K562 (cell line): ENCODE results near the gene DDC. TPM values are rescaled to one million over a fixed set of nuclear protein-coding genes. Genes with fewer than 3 reads are reported as not detected.

ENCODE experiments used
- ATAC-seq: fragments of 200-7000 bp; cut with Tn5 transposase; 3 replicates; pipeline ENCODE4 v1.9.1; 2020; ENCODE audit warnings: moderate library complexity
- BruUV-seq: library from RNA; stranded (reverse); fragments of 400-500 nt; replicated peaks from 2 replicates; lab custom pipeline; 2021; lab: Mats Ljungman, UMichigan
- CTCF ChIA-PET: fragments of 300-600 bp; formaldehyde crosslinking; extraction: SDS; loops from one replicate; lab custom pipeline; 2021; ENCODE audit warnings: low intra/inter-chr PET ratio; lab: Yijun Ruan, JAX
- POLR2A ChIA-PET: fragments of 300-600, 350-650 bp; sonication (Branson Sonifier 250); formaldehyde crosslinking; extraction: SDS; loops from one replicate; lab custom pipeline; 2021; ENCODE audit warnings: antibody characterized with exemption, inconsistent platforms; lab: Yijun Ruan, JAX
- DNase-seq, 4 experiments: peaks; one replicate each; pipeline versions ENCODE4 v3.0.0 to v3.0.0-alpha.2; 2011 to 2018; ENCODE audit warnings: low spot score in 3 of 4, mixed read lengths in 3 of 4; ENCODE audit errors: extremely low read depth in 1 of 4
- FAIRE-seq: peaks from 2 replicates; lab custom pipeline; 2011; peaks lifted over from hg19 to GRCh38; lab: Jason Lieb, UNC
- H2AFZ ChIP-seq: 2 replicates; pipeline ENCODE4 v1.6.0; 2011; ENCODE audit warnings: low read depth, low read length, control low read depth, inconsistent platforms
- H3K27ac ChIP-seq: fragments of 200-600 bp; 3 replicates; pipeline ENCODE4 v1.8.0; 2011; ENCODE audit warnings: low read depth, mild to moderate bottlenecking, control low read depth, inconsistent platforms, low read length, moderate library complexity, mixed read lengths; ENCODE audit errors: extremely low read depth
- H3K27me3 ChIP-seq, 2 experiments: fragments of 300-600 bp in 1 of 2; 2 replicates in 1 of 2; 3 replicates in 1 of 2; pipeline versions ENCODE4 v1.6.0 to v1.8.0; 2011; ENCODE audit warnings: inconsistent platforms in 2 of 2, low read length in 2 of 2, mild to moderate bottlenecking in 1 of 2, mixed read lengths in 1 of 2, moderate library complexity in 1 of 2; ENCODE audit not compliant: control insufficient read depth in 2 of 2, insufficient read depth in 2 of 2
- H3K36me3 ChIP-seq: fragments of 300-600 bp; 3 replicates; pipeline ENCODE4 v1.8.0; 2011; ENCODE audit warnings: mild to moderate bottlenecking, low read length, inconsistent platforms; ENCODE audit not compliant: control insufficient read depth, insufficient read depth
- H3K4me1 ChIP-seq, 2 experiments: fragments of 200-600 bp in 1 of 2; replicated peaks in 1 of 2; 2 replicates in 1 of 2; 3 replicates in 1 of 2; pipeline versions ENCODE4 v1.5.1 to v1.8.0; 2011; ENCODE audit warnings: inconsistent platforms in 2 of 2, low read length in 2 of 2, mild to moderate bottlenecking in 1 of 2, mixed read lengths in 1 of 2, moderate library complexity in 1 of 2; ENCODE audit not compliant: control insufficient read depth in 2 of 2, insufficient read depth in 2 of 2
- H3K4me2 ChIP-seq: 2 replicates; pipeline ENCODE4 v1.6.1; 2011; ENCODE audit warnings: low read length, control low read depth, inconsistent platforms, mixed read lengths; ENCODE audit not compliant: insufficient read depth
- H3K4me3 ChIP-seq: fragments of 200-600 bp; sonication (generic), shearing (Covaris generic); 2 replicates; pipeline ENCODE4 v1.5.1; 2016; ENCODE audit warnings: control low read depth, inconsistent platforms
- H3K79me2 ChIP-seq: fragments of 200-600 bp; 3 replicates; pipeline ENCODE4 v1.8.0; 2011; ENCODE audit warnings: low read length, inconsistent platforms; ENCODE audit not compliant: control insufficient read depth, insufficient read depth
- H3K9ac ChIP-seq, 2 experiments: 2 replicates each; pipeline versions ENCODE4 v1.6.0 to v1.6.1; 2011; ENCODE audit warnings: low read depth in 2 of 2, low read length in 2 of 2, control low read depth in 1 of 2, inconsistent platforms in 1 of 2, mild to moderate bottlenecking in 1 of 2, mixed read lengths in 1 of 2; ENCODE audit not compliant: insufficient read depth in 1 of 2
- H3K9me1 ChIP-seq: one replicate; pipeline ENCODE4 v1.6.0; 2011; ENCODE audit warnings: inconsistent platforms, mild to moderate bottlenecking, low read length, moderate library complexity; ENCODE audit not compliant: control insufficient read depth, insufficient read depth
- H3K9me3 ChIP-seq: replicated peaks from 2 replicates; pipeline ENCODE4 v1.5.1; 2011; ENCODE audit warnings: low read depth, low read length, inconsistent platforms; ENCODE audit not compliant: control insufficient read depth, insufficient read depth
- H4K20me1 ChIP-seq: replicated peaks from 2 replicates; pipeline ENCODE4 v1.6.1; 2011; ENCODE audit warnings: low read length, inconsistent platforms, mixed read lengths; ENCODE audit not compliant: control insufficient read depth, insufficient read depth
- BRD4 ChIP-seq: fragments of 200-600 bp; sonication (generic); IDR thresholded peaks from 2 replicates; pipeline ENCODE4 v1.6.1; 2017; ENCODE audit warnings: inconsistent platforms
- CC2D1A ChIP-seq: fragments of 450-650 bp; IDR thresholded peaks from 2 replicates; pipeline ENCODE4 v1.6.1; 2017; ENCODE audit warnings: mild to moderate bottlenecking
- CEBPB ChIP-seq: fragments of 450-650 bp; IDR thresholded peaks from 2 replicates; pipeline ENCODE4 v1.6.1; 2016; ENCODE audit warnings: missing genetic modification characterization, missing compliant biosample characterization
- MYC ChIP-seq, 2 experiments: fragments of 250-450 bp in 1 of 2; sonication (Bioruptor Pico) in 1 of 2; IDR thresholded peaks; 2 replicates each; pipeline versions ENCODE4 v1.5.1 to v1.6.1; 2012 to 2021; ENCODE audit warnings: low read depth in 2 of 2, borderline replicate concordance in 1 of 2, improper control_type of control experiment in 1 of 2, low read length in 1 of 2, mild to moderate bottlenecking in 1 of 2, moderate library complexity in 1 of 2
- SMAD2 ChIP-seq: fragments of 150-350 bp; IDR thresholded peaks from 2 replicates; pipeline ENCODE4 v1.6.1; 2014; ENCODE audit warnings: low read depth, mild to moderate bottlenecking, low read length
- WGBS: fragments of 100-300 bp; shearing (Covaris generic); methylation state at CpG from one replicate; pipeline ENCODE4 v1.1.6; 2016; ENCODE audit warnings: low coverage, mixed read lengths; ENCODE audit not compliant: insufficient coverage; ENCODE audit errors: missing lambda C conversion rate; 5-methylcytosine and 5-hydroxymethylcytosine counted together
- in situ Hi-C: fragments of 300-500 bp; cut with MboI; formaldehyde crosslinking; loops from 4 replicates; pipeline ENCODE4 v1.15.0; 2018; ENCODE audit warnings: inconsistent platforms, mixed read lengths
- intact Hi-C: fragments of 100-400 bp; cut with micrococcal nuclease; formaldehyde crosslinking; loops from 2 replicates; pipeline ENCODE4 v1.14.2; 2022
- polyA plus RNA-seq, 8 experiments: library from polyadenylated mRNA; depleted of rRNA in 4 of 8; stranded (reverse) in 5 of 8; unstranded in 3 of 8; fragments of >200 nt; fragmentation: Nextera tagmentation in 2 of 8; fragmentation: Illumina TruSeq in 1 of 8; extraction: Ambion mirVana in 2 of 8; extraction: Trizol in 1 of 8; gene quantifications; 2 replicates each; pipeline versions ENCODE4 v1.2.1 to v1.2.3, GENCODE V29; 2011 to 2014; ENCODE audit warnings: inconsistent platforms in 1 of 8, missing spikeins in 1 of 8
- total RNA-seq, 7 experiments: library from RNA; depleted of rRNA in 6 of 7; stranded (reverse); fragments of >200 nt in 6 of 7; fragmentation: Illumina TruSeq in 2 of 7; extraction: Trizol in 2 of 7; gene quantifications; 2 replicates each; pipeline versions ENCODE4 v1.2.1 to v1.2.3, GENCODE V29; 2011 to 2021; ENCODE audit warnings: low replicate concordance in 1 of 7
- TF ChIP-seq, protein P1 (sequence below), 2 experiments: fragments of 450-650 bp; formaldehyde crosslinking in 1 of 2; IDR thresholded peaks; 2 replicates each; pipeline versions ENCODE4 v1.4.0 to v1.6.1; 2014 to 2020; ENCODE audit warnings: mild to moderate bottlenecking in 2 of 2, borderline replicate concordance in 1 of 2, low read depth in 1 of 2
- TF ChIP-seq, protein P2 (sequence below): sonication (generic); formaldehyde crosslinking; IDR thresholded peaks from 2 replicates; pipeline ENCODE4 v1.8.1; 2023; ENCODE audit warnings: mild to moderate bottlenecking, missing genetic modification reagents, moderate library complexity
- TF ChIP-seq, protein P3 (sequence below): sonication (generic); IDR thresholded peaks from 2 replicates; pipeline ENCODE4 v1.6.1; 2016

The DDC gene
- total and polyA plus RNA-seq, 9 of the 15 experiments (the other 6 are each of a cell fraction or from before 2014, with no cell fraction given): not detected

DNA sequence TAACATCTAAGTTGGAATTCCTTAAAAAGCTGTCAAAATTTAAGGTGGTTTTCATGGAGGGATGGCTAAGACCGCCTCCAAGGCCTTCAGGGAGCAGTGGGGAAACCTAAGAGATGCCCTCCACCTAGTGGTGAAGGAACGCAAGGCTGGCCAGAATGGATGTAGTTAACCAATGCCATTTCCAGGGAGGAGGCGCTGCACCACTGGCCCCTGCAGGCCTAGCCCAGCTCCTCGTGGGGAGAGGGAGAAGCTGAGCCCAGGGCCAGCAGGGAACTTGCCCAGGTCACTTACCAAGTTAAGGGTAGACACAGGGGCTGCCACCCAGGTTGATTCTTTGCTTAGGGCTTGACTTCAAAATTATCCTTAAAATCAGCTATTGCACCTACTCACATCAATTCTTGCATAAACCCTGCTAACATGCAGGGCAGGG lies 147.1 kb downstream of the DDC start:
- Histone ChIP-seq H4K20me1 (0 out of 2 replicates have a peak, but pooled peaks cover 4% of the 10 kb centered on the region), H3K4me2 (no peak overlapping the region), H2AFZ (no peak overlapping the region), H3K36me3 (no peaks in the 10 kb centered on the region), H3K4me1 (peaks cover 0 to 2% of the 10 kb centered on the region in 2 experiments; a peak in 1 of 5 replicates), H3K9ac (no peak overlapping the region), H3K9me1 (no peaks in the 10 kb centered on the region), H3K27me3 (0 out of 5 replicates have a peak, but pooled peaks cover 0 to 2% of the 10 kb centered on the region in 2 experiments), H3K79me2 (no peaks in the 10 kb centered on the region), H3K27ac (no peak overlapping the region), H3K9me3 (no peaks in the 10 kb centered on the region), H3K4me3 (no peak overlapping the region)
- peak; percentile 99 for FAIRE-seq
- in situ Hi-C loops (no loop called here), intact Hi-C loops (loop anchor here (1.0 to 10.0 kb wide), 7 partner anchors 51 to 563 kb away; no protein-coding TSS in a partner anchor)
- POLR2A ChIA-PET: interaction anchor here (0.6 to 1.1 kb wide), 3 partner anchors 11 to 41 kb away, joined by 3 to 4 read pairs (median 3); no protein-coding TSS in a partner anchor
- peak; percentile 100 for ATAC-seq
- BruUV-seq: no TSS peak
- peak; percentile 75 to 90 (median 79) for DNase-seq
- CTCF ChIA-PET: interaction anchor here (0.6 to 1.4 kb wide), 7 partner anchors 49 to 326 kb away, joined by 3 to 12 read pairs (median 5); partner anchors contain the start of gene ZPBP
- WGBS: 2% methylated on average over 3 of the region's 4 CpGs
- TF ChIP-seq, protein P1, sequence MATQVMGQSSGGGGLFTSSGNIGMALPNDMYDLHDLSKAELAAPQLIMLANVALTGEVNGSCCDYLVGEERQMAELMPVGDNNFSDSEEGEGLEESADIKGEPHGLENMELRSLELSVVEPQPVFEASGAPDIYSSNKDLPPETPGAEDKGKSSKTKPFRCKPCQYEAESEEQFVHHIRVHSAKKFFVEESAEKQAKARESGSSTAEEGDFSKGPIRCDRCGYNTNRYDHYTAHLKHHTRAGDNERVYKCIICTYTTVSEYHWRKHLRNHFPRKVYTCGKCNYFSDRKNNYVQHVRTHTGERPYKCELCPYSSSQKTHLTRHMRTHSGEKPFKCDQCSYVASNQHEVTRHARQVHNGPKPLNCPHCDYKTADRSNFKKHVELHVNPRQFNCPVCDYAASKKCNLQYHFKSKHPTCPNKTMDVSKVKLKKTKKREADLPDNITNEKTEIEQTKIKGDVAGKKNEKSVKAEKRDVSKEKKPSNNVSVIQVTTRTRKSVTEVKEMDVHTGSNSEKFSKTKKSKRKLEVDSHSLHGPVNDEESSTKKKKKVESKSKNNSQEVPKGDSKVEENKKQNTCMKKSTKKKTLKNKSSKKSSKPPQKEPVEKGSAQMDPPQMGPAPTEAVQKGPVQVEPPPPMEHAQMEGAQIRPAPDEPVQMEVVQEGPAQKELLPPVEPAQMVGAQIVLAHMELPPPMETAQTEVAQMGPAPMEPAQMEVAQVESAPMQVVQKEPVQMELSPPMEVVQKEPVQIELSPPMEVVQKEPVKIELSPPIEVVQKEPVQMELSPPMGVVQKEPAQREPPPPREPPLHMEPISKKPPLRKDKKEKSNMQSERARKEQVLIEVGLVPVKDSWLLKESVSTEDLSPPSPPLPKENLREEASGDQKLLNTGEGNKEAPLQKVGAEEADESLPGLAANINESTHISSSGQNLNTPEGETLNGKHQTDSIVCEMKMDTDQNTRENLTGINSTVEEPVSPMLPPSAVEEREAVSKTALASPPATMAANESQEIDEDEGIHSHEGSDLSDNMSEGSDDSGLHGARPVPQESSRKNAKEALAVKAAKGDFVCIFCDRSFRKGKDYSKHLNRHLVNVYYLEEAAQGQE (IDR thresholded peaks at IDR 0.05; ENCODE audit: borderline replicate concordance): peak; percentile 90
- TF ChIP-seq, protein P1 (CRISPR knock-in tag; IDR thresholded peaks at IDR 0.05; ENCODE audit: low read depth): no peak
- TF ChIP-seq, protein P2, sequence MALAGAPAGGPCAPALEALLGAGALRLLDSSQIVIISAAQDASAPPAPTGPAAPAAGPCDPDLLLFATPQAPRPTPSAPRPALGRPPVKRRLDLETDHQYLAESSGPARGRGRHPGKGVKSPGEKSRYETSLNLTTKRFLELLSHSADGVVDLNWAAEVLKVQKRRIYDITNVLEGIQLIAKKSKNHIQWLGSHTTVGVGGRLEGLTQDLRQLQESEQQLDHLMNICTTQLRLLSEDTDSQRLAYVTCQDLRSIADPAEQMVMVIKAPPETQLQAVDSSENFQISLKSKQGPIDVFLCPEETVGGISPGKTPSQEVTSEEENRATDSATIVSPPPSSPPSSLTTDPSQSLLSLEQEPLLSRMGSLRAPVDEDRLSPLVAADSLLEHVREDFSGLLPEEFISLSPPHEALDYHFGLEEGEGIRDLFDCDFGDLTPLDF (CRISPR knock-in tag): no peak
- TF ChIP-seq BRD4 (no peak), SMAD2 (no peak), CEBPB (tag) (peak; percentile 16; the same call in 1 of the 2 replicates), CC2D1A (peak; percentile 65; the same call in 1 of the 2 replicates), MYC (IDR thresholded peaks at IDR 0.05; ENCODE audit: low read depth, low read length) (peak; percentile 43; the same call in 1 of the 2 replicates), MYC (CRISPR knock-in tag; IDR thresholded peaks at IDR 0.05; ENCODE audit: borderline replicate concordance, low read depth) (no peak)
- TF ChIP-seq, protein P3, sequence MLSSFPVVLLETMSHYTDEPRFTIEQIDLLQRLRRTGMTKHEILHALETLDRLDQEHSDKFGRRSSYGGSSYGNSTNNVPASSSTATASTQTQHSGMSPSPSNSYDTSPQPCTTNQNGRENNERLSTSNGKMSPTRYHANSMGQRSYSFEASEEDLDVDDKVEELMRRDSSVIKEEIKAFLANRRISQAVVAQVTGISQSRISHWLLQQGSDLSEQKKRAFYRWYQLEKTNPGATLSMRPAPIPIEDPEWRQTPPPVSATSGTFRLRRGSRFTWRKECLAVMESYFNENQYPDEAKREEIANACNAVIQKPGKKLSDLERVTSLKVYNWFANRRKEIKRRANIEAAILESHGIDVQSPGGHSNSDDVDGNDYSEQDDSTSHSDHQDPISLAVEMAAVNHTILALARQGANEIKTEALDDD: peak; percentile 61; the same call in 1 of the 2 replicates
